HEK293T (cell line): ENCODE data around the gene YARS1.
A peak's percentile ranks its signal among the peaks of the same experiment; 100 is the strongest.

Experiments
- CTCF ChIA-PET: fragments of 350-600 bp; formaldehyde crosslinking; extraction: SDS; loops from one replicate; lab custom pipeline; 2021; ENCODE audit warnings: antibody characterized with exemption, inconsistent platforms; lab: Yijun Ruan, JAX
- POLR2A ChIA-PET: fragments of 350-600 bp; formaldehyde crosslinking; extraction: SDS; loops from one replicate; lab custom pipeline; 2020; ENCODE audit warnings: antibody characterized with exemption, inconsistent platforms; lab: Yijun Ruan, JAX
- DNase-seq: peaks from one replicate; pipeline ENCODE4 v3.0.0; 2012; ENCODE audit warnings: mixed read lengths; ENCODE audit errors: extremely low spot score
- ARNT ChIP-seq: fragments of 450-650 bp; IDR thresholded peaks from 2 replicates; pipeline ENCODE4 v1.6.1; 2017; ENCODE audit warnings: mild to moderate bottlenecking
- BHLHE40 ChIP-seq: fragments of 450-650 bp; IDR thresholded peaks from 2 replicates; pipeline ENCODE4 v1.6.1; 2016; ENCODE audit warnings: mild to moderate bottlenecking, moderate library complexity, borderline replicate concordance
- CTBP1 ChIP-seq: fragments of 450-650 bp; IDR thresholded peaks from 2 replicates; pipeline ENCODE4 v1.6.1; 2016; ENCODE audit warnings: borderline replicate concordance
- ELF4 ChIP-seq: fragments of 450-650 bp; IDR thresholded peaks from 2 replicates; pipeline ENCODE4 v1.6.1; 2017; ENCODE audit warnings: antibody characterized with exemption
- FOXA1 ChIP-seq: fragments of 450-650 bp; IDR thresholded peaks from 2 replicates; pipeline ENCODE4 v1.6.1; 2016; ENCODE audit warnings: mild to moderate bottlenecking
- FOXK2 ChIP-seq: fragments of 450-650 bp; IDR thresholded peaks from 2 replicates; pipeline ENCODE4 v1.6.1; 2016; ENCODE audit warnings: mild to moderate bottlenecking
- FOXM1 ChIP-seq: fragments of 450-650 bp; IDR thresholded peaks from 2 replicates; pipeline ENCODE4 v1.6.1; 2017; ENCODE audit warnings: mild to moderate bottlenecking, borderline replicate concordance
- HDGF ChIP-seq: fragments of 450-650 bp; IDR thresholded peaks from 2 replicates; pipeline ENCODE4 v1.6.1; 2017; ENCODE audit warnings: antibody characterized with exemption, borderline replicate concordance
- L3MBTL2 ChIP-seq: fragments of 450-650 bp; conservative IDR thresholded peaks from 2 replicates; pipeline ENCODE4 v1.6.1; 2016; ENCODE audit warnings: mild to moderate bottlenecking
- LEF1 ChIP-seq: fragments of 450-650 bp; IDR thresholded peaks from 2 replicates; pipeline ENCODE4 v1.6.1; 2017; ENCODE audit warnings: mild to moderate bottlenecking, borderline replicate concordance
- NFRKB ChIP-seq: fragments of 450-650 bp; IDR thresholded peaks from 2 replicates; pipeline ENCODE4 v1.6.1; 2016; ENCODE audit warnings: mild to moderate bottlenecking, moderate library complexity
- PKNOX1 ChIP-seq: fragments of 450-650 bp; IDR thresholded peaks from 2 replicates; pipeline ENCODE4 v1.6.1; 2016
- SP1 ChIP-seq: fragments of 450-650 bp; IDR thresholded peaks from 2 replicates; pipeline ENCODE4 v1.6.1; 2017
- SUZ12 ChIP-seq: fragments of 450-650 bp; IDR thresholded peaks from 2 replicates; pipeline ENCODE4 v1.6.1; 2016; ENCODE audit warnings: mild to moderate bottlenecking
- TARDBP ChIP-seq: fragments of 450-650 bp; IDR thresholded peaks from 2 replicates; pipeline ENCODE4 v1.6.1; 2016
- ZNF384 ChIP-seq: fragments of 450-650 bp; IDR thresholded peaks from 2 replicates; pipeline ENCODE4 v1.6.1; 2016

Gene YARS1

DNA sequence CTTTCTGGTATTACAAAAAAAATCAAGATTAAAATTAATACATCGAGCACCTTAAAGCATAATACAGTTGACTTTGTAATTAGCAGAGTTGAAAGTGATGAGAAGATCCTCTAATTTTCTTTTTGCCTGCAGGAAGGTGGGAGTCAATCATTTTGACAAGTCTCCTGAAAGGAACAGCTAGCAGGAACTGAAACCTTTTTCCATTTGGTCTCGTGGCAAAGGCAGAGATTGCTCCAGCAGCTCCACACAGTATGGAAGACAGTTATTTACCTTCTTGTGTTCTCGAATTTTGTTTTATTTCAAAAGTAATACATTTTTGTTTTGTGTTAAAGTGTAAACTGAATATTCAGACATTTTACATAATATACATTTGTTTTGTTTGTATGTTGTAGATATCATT, 8.0 kb upstream of the YARS1 start:
- ChIA-PET POLR2A (no interaction called here), CTCF (no interaction called here)
- DNase-seq, result no peak
- no peak for TF ChIP-seq SP1
- TF ChIP-seq PKNOX1, result no peak
- TF ChIP-seq SUZ12, result no peak
- no peak for TF ChIP-seq L3MBTL2
- TF ChIP-seq BHLHE40, result no peak
- no peak for TF ChIP-seq ELF4
- TF ChIP-seq ZNF384, result no peak
- TF ChIP-seq FOXA1, result no peak
- TF ChIP-seq FOXK2, result no peak
- no peak for TF ChIP-seq TARDBP

DNA sequence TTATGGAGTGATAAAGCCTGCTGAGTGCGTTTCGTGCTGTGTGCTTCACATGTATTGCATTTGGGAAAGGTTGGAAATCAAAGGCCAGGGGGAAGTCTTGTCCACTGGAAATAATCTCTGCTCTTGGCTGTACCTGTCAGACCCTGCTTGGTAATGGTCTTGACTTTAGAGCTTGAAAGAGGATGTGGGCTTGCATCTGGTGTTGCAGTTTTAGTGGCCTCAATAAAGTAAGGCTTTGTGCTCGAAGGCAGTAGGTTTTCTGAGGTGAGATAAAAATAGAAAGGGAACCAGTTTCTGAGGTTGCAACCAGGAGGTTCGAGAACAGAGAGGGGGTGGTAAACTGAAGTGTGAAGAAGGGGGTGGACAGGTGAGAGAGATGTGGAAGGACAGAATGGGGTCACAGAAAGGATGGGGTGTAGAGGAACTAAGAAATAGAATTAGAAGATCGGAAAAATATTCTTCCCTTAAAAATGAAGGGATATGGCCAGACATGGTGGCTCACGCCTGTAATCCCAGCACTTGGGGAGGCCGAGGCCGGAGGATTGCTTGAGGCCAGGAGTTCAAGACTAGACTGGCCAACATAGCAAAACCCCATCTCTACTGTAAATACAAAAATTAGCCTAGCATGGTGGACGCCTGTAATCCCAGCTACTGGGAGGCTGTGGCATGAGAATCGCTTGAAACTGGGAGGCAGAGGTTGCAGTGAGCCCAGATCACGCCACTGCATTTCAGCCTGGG, 1.8 kb upstream of the YARS1 start:
- TF ChIP-seq ELF4 (no peak), SP1 (no peak), ZNF384 (no peak), ARNT (no peak), HDGF (no peak), FOXA1 (no peak), PKNOX1 (no peak), BHLHE40 (no peak), LEF1 (no peak), NFRKB (no peak), FOXK2 (no peak), CTBP1 (no peak), TARDBP (no peak)
- CTCF ChIA-PET, result no interaction called here
- POLR2A ChIA-PET, result no interaction called here
- no peak for DNase-seq

GRCh38 chr1:32817815-32818786, 943 bp upstream of the YARS1 start:
- ChIA-PET CTCF (interaction anchor here (0.6 kb wide), 1 partner anchor 190 kb away, joined by 3 read pairs; no protein-coding TSS in a partner anchor), POLR2A (interaction anchor here (1.5 to 1.7 kb wide), 3 partner anchors 9 to 167 kb away, joined by 4 to 5 read pairs (median 4); partner anchors contain the start of gene RBBP4)
- peak; percentile 82 for DNase-seq
- TF ChIP-seq FOXM1, result peak; percentile 51
- no peak for TF ChIP-seq HDGF
- 0 out of 2 replicates have a peak, but pooled peaks have one; percentile 28 for TF ChIP-seq TARDBP
- no peak for TF ChIP-seq FOXK2
- no peak for TF ChIP-seq FOXA1
- peak; percentile 33; the same call in 1 of the 2 replicates for TF ChIP-seq ELF4
- TF ChIP-seq SP1, result no peak
- no peak; the same call in 1 of the 2 replicates for TF ChIP-seq LEF1
- peak; percentile 73 for TF ChIP-seq CTBP1
- TF ChIP-seq L3MBTL2, result peak; percentile 28
- no peak for TF ChIP-seq ZNF384

DNA sequence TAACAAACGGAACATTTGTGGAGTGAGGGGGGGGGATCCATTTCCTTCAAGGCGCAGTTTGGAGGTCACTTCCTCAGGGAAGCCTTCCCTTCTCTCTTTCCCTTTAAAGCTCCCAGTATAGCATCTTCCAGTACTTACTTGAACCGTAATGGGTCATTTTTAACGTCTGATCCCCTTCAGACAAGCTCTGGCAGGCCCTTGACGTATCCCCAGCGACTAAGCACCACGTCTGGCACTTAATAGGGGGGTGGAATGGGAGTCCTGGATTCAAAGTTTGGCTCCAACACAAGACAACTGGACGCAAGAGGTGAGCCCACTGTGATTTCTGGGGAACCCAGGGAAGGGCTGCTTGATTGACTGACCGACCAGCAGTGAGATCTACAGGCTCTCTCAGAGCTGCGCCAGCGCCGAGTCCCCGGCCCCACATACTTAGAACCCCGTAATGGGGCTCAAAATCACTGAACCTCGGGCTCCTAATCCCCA, 441 bp downstream of the YARS1 start:
- DNase-seq, result peak; percentile 39
- CTCF ChIA-PET, result interaction anchor here (1.2 kb wide), 1 partner anchor 43 kb away, joined by 3 read pairs; no protein-coding TSS in a partner anchor
- POLR2A ChIA-PET, result interaction anchor here (1.5 to 1.7 kb wide), 3 partner anchors 10 to 166 kb away, joined by 4 to 5 read pairs (median 4); partner anchors contain the start of gene RBBP4
- TF ChIP-seq FOXM1 (no peak), FOXK2 (no peak), HDGF (no peak), NFRKB (no peak), FOXA1 (no peak), BHLHE40 (no peak), ZNF384 (no peak), ELF4 (no peak), L3MBTL2 (no peak), LEF1 (no peak), SP1 (no peak)

GRCh38 chr1:32813941-32814739, 3.0 kb downstream of the YARS1 start:
- TF ChIP-seq ZNF384 (0 out of 2 replicates have a peak, but pooled peaks have one; percentile 14), FOXK2 (no peak), ELF4 (no peak)
- DNase-seq, result no peak
- CTCF ChIA-PET, result no interaction called here
- POLR2A ChIA-PET, result no interaction called here
